ENCODE results near the gene DDAH1. TPM values are rescaled to one million over a fixed set of nuclear protein-coding genes. Genes with fewer than 3 reads are reported as not detected.

Gene DDAH1
- total RNA-seq, 1 experiment from 2014 or later = 36.3 TPM

DNA sequence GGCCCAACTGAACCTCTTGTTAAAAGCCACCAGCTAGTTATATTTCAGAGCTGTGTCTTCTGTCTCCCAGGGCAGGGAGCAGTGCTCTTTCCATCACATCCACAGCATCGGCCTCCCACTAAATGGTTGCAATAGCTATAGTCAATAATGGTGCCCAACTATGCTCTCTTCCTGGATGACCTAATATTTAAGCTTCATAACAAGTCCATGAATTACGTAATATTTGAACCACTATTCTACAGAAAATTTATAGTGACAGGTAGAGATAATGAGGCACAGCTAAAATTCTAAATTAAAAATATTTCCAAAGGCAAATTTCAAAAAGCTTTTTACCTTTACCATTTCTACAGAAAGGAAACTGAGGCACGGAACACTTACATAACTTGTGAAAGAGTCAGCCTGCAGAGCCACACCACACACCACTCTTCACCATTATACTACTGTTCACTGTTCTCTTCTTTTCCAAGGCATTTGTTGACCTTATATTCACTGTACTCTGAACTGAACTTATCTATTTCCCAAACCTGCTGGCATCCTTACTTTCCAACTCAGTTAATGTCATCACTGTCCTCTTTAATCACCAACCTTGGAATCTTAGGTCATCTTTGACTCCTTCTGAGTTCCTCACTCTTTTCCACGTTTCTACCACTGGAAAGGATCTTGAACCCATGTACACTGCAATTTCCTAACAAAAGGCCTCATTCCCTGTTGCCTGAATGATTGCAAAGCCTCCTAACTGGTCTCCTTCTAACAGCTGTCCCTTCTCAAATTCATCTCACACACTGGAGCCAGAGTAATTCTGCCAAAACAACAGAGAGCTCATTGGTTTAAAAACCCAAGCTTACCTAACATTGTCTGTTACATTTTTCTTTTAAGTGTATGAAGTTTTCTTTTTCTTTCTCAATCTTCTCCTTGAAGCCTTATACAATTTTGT is 85.5 kb downstream of the DDAH1 start:
- H3T11ph ChIP-seq (ENCODE audit: low read length) = no peak overlapping the region
- H3K36me3 Mint-ChIP-seq (ENCODE audit: insufficient read depth in 1 of 3, low read depth in 3 of 3) = peaks cover 7 to 20% (median 8%) of the 10 kb centered on the region in 3 experiments
- WGBS (ENCODE audit: extremely low coverage, insufficient read length, low lambda C conversion rate) = no CpG with 5 or more reads among the region's 4 CpGs
- H3K4me1 ChIP-seq (ENCODE audit: insufficient read depth, low read length) = no peaks in the 10 kb centered on the region
- H4K8ac ChIP-seq (replicated peaks; ENCODE audit: insufficient read length, low read depth, low read length) = no peak overlapping the region
- no peak overlapping the region for H2BK20ac ChIP-seq (ENCODE audit: low read depth, low read length, poor library complexity, severe bottlenecking)
- H3K27me3 ChIP-seq (ENCODE audit: insufficient read depth, low read length) = no peaks in the 10 kb centered on the region
- H3K4me2 ChIP-seq (ENCODE audit: insufficient read depth, insufficient read length, low read length) = no peak overlapping the region
- H3K56ac ChIP-seq (ENCODE audit: insufficient read length, low read depth, low read length) = no peak overlapping the region
- peak overlapping the region; percentile 38 for H4K5ac ChIP-seq (ENCODE audit: insufficient read length, low read depth, low read length)
- no peaks in the 10 kb centered on the region for H4K20me1 ChIP-seq (ENCODE audit: control insufficient read depth, insufficient read depth, insufficient read length)
- no peaks in the 10 kb centered on the region for H3K23me2 ChIP-seq (ENCODE audit: insufficient read length, low read depth, low read length, poor library complexity, severe bottlenecking)
- peaks cover 5 to 12% of the 10 kb centered on the region in 2 experiments for H3K4me1 Mint-ChIP-seq
- no peaks in the 10 kb centered on the region for H3K9me3 ChIP-seq (ENCODE audit: control insufficient read depth, low read depth, low read length)
- no peak overlapping the region for H3K18ac ChIP-seq (ENCODE audit: insufficient read length, low read depth, low read length)
- H3K27ac Mint-ChIP-seq = no peak overlapping the region
- H3K9ac ChIP-seq (ENCODE audit: extremely low read depth, insufficient read length, low read length) = no peak overlapping the region
- H2BK15ac ChIP-seq (ENCODE audit: low read depth, low read length) = peak overlapping the region; percentile 99; the same call in 1 of the 2 replicates
- no peaks in the 10 kb centered on the region for H3K27me3 Mint-ChIP-seq (ENCODE audit: low read depth)
- H2BK120ac ChIP-seq (ENCODE audit: low read depth, low read length, poor library complexity, severe bottlenecking) = no peak overlapping the region
- no peaks in the 10 kb centered on the region for H3K79me1 ChIP-seq (ENCODE audit: insufficient read depth, low read depth, low read length, poor library complexity, severe bottlenecking)
- no peak overlapping the region for H3K27ac ChIP-seq (ENCODE audit: insufficient read length, low read depth, low read length)
- TF ChIP-seq, protein P1, sequence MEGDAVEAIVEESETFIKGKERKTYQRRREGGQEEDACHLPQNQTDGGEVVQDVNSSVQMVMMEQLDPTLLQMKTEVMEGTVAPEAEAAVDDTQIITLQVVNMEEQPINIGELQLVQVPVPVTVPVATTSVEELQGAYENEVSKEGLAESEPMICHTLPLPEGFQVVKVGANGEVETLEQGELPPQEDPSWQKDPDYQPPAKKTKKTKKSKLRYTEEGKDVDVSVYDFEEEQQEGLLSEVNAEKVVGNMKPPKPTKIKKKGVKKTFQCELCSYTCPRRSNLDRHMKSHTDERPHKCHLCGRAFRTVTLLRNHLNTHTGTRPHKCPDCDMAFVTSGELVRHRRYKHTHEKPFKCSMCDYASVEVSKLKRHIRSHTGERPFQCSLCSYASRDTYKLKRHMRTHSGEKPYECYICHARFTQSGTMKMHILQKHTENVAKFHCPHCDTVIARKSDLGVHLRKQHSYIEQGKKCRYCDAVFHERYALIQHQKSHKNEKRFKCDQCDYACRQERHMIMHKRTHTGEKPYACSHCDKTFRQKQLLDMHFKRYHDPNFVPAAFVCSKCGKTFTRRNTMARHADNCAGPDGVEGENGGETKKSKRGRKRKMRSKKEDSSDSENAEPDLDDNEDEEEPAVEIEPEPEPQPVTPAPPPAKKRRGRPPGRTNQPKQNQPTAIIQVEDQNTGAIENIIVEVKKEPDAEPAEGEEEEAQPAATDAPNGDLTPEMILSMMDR (conservative IDR thresholded peaks at IDR 0.05) = no peak
- no peak overlapping the region for H2BK5ac ChIP-seq (ENCODE audit: insufficient read length, low read length)
- H3K23ac ChIP-seq (ENCODE audit: insufficient read length, low read depth, low read length) = no peak overlapping the region
- no peak overlapping the region for H4K91ac ChIP-seq (ENCODE audit: insufficient read length, low read depth, low read length)
- no peaks in the 10 kb centered on the region for H3K79me2 ChIP-seq (ENCODE audit: insufficient read depth, low read length)
- peaks cover 15 to 20% of the 10 kb centered on the region in 2 experiments for H3K9me3 Mint-ChIP-seq
- no peak overlapping the region for H2AK5ac ChIP-seq (ENCODE audit: insufficient read length, low read length)
- no peak overlapping the region for H3K4ac ChIP-seq (ENCODE audit: low read depth, low read length)
- H3K4me3 Mint-ChIP-seq = no peak overlapping the region
- no peak for DNase-seq
- no peak overlapping the region for H2BK12ac ChIP-seq (ENCODE audit: insufficient read length, low read depth, low read length)
- H3K14ac ChIP-seq (ENCODE audit: insufficient read depth, low read length) = no peak overlapping the region
- H2AFZ ChIP-seq (ENCODE audit: low read length) = no peak overlapping the region

All from H9 (cell line).